Stimulated activated CD8-positive, alpha-beta memory T cell treated with anti-CD3 and anti-CD28 coated beads, Interleukin-4, amount 100 ng/mL, for 4 hours (primary cell): Measurements from ENCODE around the gene EIF3I.
"Not testable (repeated sequence)": the region's sequence is repeated elsewhere in the genome, so short reads cannot be mapped to it uniquely, and the experiment has no call there.

Experiments used
- DNase-seq, 2 donors: peaks; one replicate each; pipeline ENCODE4 v3.0.0-alpha.2; 2020; ENCODE audit warnings: low read depth in 2 of 2, low spot score in 1 of 2

Gene EIF3I

DNA sequence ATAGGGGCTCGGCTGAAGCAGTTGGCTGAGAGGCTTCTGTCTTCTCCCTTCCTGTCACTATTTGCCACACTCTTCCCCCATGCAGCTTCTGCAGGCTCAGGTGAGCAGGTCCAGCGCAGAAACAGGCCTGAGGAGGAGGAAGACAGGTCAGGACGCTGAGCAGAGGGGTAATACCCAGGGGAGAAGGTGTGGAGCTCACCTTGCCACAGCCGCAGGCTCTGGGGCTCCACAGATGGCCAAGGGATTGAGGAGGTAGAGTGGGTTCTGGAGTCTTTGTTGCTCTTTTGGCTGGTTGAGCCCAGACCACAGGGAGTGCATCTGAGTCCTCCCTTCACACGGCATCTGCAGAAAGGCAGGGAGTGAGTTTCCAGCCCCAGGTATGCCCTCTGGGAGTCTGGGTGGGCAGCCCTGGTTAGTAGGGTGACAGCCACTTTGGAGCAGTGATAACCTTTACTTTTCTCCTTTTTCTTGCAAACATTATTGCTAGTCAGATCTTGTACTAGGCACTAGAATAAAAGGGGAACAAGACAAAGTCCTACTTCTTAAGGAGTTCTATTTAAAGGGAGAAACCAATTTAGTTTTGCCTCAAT is 9.7 kb downstream of the EIF3I start:
- no peak for DNase-seq

DNA sequence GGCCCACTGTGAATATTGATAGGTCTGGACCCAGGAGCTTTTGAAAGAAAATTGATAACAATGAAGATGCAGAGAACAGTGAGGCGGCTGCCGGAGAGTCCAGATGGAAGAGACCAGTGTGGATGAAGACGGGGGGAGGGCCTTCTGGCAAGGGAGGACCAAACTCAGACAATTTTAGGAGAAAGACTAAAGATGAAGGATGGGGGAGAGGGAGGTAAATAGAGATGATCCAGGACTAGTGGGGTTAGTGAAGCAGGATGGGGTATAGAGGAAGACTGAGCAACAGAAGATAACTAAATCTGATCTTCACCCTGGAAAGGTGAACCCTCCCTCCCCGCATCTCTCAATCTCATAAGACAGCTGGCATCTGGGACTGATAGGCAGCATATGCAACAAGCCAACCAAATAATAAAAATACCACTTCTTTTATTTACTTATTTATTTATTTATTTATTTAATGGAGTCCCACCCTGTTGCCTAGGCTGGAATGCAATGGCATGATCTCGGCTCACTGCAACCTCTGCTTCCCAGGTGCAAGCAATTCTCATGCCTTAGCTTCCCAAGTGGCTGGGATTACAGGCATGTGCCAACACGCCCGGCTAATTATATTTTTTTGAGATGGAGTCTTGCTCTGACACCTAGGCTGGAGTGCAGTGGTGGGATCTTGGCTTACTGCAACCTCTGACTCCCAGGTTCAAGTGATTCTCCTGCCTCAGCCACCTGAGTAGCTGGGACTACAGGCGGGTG is 10.5 kb downstream of the EIF3I start:
- no peak for DNase-seq

DNA sequence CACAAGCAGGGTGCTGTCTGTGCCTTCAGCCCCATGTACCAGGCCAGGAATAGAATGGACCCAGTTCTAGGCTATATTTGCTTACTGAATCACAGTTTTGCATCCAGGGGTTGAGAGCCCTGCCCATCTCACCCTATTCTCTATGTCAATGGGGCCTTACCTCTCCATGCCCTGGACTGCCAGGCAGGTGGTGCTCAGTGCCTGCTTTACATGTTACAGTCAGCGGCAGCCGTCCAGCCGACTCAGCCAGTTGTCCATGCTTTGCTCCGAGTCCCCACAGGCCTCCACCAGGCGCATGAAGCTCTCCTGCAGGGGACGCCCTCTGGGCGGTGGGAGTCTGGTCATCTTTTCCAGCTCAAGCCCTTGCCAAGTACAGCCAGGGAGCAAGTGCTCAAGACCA is 12.6 kb downstream of the EIF3I start:
- no peak for DNase-seq

DNA sequence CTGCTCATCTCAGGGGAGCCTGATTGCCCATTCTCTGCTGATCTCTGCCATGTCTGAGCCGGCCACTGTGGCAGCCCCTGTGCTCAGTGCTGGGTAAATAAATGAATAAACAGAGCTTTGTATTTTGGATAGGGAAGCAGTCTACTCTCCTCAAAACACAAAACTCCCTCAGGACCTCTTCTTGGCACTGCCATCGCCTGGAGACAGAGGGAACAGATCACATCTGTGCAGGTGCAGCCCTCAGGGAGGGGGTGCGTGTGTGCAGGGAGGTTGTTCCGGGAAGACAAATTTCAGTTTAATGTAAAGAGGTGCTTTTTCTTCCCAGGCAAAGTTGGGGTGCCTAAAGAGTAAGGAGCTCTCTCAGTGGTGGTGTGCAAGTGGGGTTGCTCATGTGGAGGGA is 17.1 kb downstream of the EIF3I start:
- no peak for DNase-seq

DNA sequence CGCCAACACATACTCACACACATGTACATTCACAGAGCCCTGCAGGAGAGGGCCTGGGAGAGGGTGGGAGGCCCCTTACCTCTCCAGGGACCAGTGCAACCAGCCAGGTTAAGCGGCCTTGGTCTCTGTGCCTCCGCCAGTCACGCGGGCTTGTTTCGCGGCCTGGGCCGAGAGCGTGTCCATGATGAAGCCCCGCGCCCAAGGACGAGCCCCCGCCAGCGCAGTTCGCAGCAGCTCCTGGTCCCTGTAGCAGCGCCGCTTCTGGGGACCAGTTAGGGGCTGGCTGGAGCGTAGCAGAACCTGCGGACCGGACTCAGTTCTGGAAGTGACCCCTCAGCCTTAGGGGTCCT is 17.6 kb downstream of the EIF3I start:
- no peak for DNase-seq

DNA sequence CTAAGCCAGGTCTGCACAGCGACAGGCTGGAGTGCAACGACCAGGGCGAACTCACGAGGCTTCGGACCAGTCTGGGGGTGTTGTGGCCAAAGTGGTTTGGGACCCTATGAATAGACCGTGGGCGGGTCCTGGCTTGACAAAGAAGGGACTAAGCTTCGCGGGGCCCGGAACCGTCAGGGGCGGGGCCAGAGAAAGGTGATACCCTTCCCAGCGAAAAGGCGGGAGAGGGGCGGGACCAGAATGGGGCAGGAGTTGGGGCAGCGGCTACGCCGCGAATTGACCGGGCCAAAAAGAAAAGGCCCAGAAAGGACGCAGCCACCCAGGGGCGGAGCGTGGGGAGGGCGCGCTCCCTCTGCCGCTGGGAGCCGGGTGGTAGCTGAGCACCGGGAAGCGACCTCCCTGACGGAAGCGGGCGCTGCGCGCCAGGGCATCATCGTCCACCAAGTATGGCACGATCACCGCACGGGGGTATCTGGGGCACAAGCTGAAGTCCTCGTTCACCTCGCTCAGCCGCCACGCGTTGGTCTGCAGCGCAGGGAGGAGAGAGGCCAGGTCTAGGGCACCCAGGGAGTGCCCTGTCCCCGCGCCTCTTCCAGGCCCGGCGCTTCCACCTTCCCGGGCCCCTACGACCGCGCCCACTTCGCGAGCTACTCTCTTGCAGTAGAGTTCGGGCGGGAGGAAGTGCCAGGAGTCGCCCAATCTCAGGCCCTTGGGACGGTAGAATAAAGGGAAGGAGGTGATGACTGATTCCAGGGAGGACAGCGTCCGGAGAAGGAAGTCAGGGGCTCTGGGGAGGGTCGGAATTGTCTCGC is 18.1 kb downstream of the EIF3I start:
- no peak for DNase-seq

DNA sequence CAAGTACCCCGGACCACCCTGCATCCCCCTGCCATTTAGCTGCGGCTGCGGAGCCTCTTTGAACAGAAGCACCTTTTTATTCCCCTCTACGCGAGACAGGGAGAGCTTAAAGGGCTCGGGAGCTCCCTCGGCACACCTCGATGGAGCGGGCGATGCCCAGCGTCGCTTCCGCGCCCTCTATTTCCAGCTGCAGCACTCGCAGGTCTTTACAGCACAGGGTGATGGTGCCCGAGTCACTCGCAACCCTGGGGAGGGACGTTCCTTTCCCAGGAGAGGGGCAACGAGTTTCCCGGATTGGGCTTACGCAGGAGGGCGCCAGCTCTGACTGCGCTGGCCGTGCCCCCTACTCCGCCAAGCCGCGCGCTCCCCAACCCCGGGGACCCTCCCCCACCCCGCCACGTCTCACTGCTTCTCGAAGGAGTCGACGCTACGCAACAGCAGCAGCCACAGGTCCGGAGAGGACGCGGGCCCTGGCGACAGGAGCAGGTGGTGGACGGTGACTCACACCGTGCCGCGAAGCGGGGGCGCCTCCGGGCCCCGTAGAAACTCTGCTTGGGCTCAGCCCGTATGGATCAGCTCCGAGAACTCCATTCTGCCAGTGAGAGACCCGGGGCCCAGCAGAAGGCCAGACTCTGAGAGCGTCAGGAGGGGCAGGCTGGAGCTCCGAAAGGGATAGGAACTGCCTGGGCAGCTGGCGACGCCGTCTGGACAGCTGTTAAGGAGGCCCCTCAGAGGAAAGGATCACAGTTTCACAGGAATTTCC is 19.0 kb downstream of the EIF3I start:
- DNase-seq: no peak

DNA sequence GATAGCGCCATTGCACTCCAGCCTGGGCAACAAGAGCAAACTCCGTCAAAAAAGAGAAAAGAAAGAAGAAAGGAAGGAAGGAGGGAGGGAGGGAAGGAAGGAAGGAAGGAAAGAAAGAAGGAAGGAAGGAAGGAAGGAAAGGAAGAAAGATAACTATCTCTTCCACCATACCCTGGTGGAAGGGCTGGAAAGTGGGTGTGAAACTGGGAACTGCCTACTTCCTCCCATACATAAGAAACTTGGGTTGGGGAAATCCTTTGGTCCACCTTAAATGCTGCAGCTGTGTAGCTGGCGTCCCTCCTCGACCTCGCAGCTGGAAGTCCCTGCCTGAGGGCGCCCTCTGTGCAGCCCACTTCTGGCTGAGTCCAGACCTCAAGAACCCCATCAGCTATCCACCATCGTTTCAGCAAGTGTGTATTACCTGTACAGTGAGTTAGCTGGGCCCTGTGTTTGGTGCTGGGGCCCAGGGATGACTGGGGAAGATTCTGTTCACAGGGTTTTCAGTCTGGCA is 20.2 kb downstream of the EIF3I start:
- no peak for DNase-seq

DNA sequence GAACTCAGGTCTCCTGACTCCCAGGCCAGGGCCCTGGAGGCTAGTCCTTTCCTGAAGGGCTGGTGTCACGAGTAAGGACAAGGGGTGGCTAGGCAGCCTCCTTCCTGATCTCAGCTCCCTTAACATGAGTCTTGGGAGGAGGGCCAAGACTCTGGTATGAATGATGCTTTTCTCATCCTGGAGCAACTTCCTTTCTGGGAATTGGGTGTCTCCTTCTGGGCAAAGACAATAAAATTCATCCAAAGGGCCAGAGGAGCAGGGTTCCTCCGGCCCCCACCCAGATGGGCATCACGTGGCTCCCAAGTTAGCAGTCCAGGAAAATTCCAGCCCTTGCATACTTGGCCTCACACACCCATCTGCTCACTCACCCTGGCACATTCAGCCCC is 24.7 kb downstream of the EIF3I start, which contains the start of gene FAM167B:
FAM167B (plus strand) TSS at position 335 of the 386 bp plus-strand sequence. CDS start 200 bp downstream, outside the sequence.
- DNase-seq: no peak

DNA sequence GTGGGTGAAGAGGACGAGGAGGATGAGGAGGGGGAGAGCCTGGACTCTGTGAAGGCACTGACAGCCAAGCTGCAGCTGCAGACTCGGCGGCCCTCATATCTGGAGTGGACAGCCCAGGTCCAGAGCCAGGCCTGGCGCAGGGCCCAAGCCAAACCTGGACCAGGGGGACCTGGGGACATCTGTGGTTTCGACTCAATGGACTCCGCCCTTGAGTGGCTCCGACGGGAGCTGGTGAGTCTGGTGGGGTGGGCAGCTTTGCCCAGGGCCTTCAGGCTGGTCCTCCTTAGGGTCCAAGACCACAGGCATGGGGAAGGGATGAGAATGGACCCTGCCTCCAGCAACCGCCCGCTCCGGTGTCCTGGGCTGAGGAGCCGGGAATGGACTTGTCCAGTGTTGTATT is 25.2 kb downstream of the EIF3I start:
- DNase-seq: no peak

DNA sequence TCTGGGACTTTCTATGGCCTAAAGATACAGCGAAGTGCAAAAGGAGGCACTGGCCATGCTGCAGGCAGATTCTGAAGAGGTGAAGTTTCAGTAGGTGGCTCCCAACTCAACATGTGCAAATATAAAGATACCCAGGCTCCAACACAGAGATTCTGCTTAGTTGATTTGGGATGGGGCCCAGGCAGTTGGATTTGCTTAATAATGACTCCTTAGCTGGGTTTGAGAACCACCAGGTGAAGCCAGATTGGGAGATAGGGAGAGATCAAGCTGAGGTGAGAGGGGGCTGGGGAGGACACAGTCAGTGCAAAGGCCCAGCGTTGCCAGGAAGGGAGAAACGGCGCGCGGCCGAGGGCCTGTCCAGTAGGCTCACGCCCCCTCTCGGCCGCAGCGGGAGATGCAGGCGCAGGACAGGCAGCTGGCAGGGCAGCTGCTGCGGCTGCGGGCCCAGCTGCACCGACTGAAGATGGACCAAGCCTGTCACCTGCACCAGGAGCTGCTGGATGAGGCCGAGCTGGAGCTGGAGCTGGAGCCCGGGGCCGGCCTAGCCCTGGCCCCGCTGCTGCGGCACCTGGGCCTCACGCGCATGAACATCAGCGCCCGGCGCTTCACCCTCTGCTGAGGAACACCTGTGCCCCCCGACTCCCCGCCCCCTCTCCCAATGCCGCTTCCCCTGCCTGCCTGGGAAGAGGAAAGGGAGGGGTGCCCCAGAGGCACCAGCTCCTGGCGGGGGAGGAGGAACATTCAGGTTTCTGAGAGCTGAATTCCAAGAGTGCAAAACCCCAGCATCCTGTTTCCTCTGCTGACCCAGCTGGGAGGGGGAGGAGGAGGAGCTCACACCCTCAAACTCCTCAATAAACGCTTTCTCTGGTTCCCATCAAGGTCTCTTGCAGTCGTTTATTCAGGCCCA is 26.0 kb downstream of the EIF3I start:
- peak; percentile 43 to 54 for DNase-seq

DNA sequence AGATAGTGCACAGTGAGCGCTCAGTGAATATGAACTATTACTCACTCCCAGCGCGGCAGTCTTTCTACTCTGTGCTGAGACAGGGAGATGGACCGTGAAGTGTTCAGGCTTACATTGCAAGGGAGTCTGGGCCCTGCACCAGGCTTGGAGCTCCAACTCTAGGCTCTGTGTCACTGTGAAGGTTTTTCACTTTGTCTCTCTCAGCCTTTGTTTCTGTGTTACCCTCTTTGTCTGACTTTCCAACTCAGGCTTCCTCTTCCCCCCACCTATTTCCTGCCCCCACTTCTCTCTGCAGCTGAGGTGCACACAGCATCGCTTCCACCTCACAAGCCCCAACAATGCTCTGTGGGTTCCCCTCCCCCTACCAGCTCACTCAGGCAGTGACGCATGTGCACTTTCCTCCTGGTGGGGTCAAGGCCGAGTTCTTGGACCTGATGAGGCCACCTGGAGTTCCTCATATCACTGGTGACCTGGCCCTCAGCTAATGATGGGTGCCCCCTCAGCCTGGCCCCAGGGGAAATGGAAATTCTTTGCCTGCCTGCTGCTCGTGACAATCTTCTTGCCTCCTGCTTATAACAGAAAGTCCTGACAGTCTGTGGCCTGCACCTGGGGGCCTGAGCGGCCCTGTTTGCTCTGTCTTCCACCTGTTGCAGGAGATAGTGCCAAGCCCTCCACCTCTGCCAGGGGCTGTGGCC is 27.8 kb downstream of the EIF3I start:
- DNase-seq: peak; percentile 51 to 77

DNA sequence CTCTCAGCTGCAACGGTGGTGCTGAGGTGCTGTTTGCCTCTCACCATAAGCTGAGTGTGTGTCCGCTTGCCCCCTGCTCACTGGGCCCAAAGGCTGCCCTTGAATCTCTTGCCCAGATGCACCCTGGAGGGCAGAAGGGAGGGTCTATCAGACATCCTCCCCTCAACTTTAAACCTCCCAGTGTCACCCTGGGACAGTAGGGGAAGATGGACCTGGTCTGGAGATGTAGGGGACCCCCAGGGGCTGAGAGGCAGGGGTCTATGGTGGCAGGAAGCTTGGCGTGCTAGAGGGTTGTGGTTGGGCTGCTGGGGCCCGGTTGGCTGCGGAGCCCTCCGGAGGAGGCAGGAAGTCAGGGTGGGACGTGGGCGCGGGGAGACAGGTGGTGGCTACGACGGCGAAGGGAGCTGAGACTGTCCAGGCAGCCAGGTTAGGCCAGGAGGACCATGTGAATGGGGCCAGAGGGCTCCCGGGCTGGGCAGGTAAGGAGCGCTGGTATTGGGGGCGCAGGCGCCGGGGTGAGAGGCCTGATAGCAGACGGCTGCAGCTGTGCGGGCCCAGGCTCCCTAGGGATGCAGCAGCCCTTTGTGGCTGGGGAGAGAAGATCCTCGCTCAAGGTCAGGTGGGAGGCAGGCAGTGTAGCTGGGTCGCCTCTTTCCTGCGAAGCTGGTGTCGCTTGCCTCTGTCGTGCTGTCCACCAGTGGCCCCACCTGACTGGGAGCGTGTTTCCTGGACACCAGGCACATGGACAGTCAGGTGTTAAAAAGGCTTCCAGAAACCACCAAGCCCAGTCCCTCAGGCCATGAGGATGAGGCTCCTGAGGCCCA is 28.9 kb downstream of the EIF3I start, which contains the start of gene LCK:
LCK (plus strand) TSS at position 373 of the 824 bp plus-strand sequence. CDS start 23,065 bp downstream, outside the sequence.
- peak in 1 of 2 donors; percentile 43 for DNase-seq

DNA sequence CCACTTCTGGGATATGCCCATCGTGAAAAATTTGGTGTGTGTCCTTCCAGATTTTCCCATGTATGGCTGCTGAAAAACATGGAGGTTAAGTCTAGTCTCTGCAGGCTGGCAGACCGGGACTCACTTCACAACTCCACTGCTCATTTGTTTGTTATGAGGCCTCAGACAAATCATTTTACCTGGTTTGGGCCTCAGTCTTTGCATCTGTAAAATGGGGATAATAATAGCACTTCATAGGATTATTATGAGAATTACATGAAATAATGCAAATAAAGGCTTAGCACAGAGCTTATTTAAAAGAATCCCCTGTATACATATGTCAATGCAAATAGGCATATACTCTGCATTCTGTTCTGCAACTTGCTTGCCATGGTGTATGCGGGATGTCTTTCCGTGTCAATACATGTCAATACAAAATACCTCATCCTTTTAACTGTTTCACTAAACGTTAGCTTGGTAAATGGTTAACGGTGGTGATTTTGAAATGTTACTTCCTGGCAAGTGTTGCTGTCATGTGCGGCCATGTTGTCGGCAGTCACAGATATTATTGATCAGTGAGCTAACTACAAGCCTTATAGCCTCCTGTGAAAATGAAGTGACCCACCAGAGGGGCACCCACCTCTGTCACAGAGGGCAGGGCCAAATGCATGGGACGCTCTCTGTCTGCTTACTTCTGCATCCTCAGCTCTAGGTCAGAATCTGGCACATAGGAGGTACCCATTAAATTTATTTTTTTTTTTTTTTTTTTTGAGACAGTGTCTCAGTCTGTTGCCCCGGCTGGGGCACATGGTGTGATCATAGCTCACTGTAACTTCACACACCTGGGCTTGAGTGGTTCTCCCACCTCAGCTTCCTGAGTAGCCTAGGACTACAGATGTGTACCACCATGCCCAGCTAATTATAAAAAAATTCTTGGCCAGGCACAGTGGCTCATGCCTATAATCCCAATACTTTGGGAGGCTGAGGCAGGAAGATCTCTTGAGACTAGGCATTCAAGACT is 33.2 kb downstream of the EIF3I start:
- DNase-seq: no peak

DNA sequence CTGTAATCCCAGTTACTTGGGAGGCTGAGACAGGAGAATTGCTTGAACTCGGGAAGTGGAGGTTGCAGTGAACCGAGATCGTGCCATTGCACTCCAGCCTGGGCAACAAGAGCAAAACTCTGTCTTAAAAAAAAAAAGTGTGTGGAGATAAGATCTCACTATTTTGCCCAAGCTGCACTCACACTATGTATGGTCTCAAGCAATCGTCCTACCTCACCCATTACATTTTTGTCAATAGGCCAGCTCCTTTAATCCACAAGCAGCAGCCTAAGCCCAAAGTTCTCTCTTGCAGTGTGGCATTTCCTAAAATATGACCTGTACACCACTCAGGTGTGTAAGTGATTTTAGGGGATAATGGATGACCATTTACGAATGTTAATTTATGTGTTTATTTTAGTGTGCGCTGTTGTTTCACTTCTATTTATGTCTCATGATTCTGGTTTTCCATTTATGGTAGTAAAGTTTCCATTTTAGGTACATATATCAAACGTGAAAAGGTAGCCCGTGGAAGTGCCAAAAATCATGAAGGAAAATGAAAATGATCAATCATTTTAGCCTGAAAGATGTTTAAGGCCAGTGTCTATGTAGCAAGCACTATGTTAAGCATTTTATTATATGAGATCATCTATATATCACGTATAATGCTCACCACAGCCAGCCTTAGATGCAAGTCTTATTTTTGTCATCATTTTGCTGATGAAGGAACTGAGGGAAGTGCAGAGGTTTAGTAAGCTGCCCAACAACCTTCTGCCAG is 34.4 kb downstream of the EIF3I start:
- no peak for DNase-seq

DNA sequence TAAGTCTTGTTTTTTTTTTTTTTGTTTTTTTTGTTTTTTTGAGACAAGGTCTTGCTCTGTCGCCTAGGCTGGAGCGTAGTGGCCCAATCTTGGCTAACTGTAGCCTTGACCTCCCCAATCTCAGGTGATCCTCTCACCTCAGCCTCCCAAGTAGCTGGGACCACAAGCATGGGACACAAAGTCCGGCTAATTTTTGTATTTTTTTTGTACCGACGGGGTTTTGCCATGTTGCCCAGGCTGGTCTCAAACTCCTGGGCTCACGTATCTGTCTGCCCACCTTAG is 35.0 kb downstream of the EIF3I start:
- no peak for DNase-seq

DNA sequence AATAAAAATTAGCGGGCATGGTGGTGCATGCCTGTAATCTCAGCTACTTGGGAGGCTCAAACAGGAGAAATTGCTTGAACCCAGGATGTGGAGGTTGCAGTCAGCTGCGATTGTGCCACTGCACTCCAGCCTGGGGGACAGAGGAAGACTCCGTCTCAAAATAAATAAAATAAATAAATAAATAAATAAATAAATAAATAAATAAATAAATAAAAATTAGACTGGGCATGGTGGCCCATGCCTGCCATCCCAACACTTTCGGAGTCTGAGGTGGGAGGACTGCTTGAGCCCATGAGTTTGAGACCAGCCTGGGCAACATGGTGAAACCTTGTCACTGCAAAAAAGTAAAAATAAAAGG is 41.0 kb downstream of the EIF3I start:
- not testable (repeated sequence) for DNase-seq
